22Rv1 (cell line): ENCODE results near the gene SUSD4.

Source experiments
- H3K27ac ChIP-seq: fragments of 450-650 bp; 2 replicates; pipeline ENCODE4 v1.5.1; 2017
- CTCF ChIP-seq: fragments of 450-650 bp; IDR thresholded peaks from 2 replicates; pipeline ENCODE4 v1.5.1; 2017; ENCODE audit warnings: mild to moderate bottlenecking
- ZFX ChIP-seq: fragments of 450-650 bp; IDR thresholded peaks from 2 replicates; pipeline ENCODE4 v1.6.1; 2017; ENCODE audit warnings: antibody characterized with exemption, borderline replicate concordance

SUSD4 gene

GRCh38 chr1:223308136-223308535 is 55.8 kb downstream of the SUSD4 start:
- no peak for TF ChIP-seq CTCF
- TF ChIP-seq ZFX = no peak

GRCh38 chr1:223307544-223307943 is 56.4 kb downstream of the SUSD4 start:
- TF ChIP-seq ZFX (no peak), CTCF (no peak)
- no peak overlapping the region for H3K27ac ChIP-seq

More at GRCh38 chr1:223308136-223308535, 55.8 kb downstream of the SUSD4 start:
- no peak overlapping the region for H3K27ac ChIP-seq

- H3K27ac ChIP-seq = no peak overlapping the region
- TF ChIP-seq ZFX (no peak), CTCF (no peak)
Observed at GRCh38 chr1:223304931-223305330, 59.0 kb downstream of the SUSD4 start.

GRCh38 chr1:223301371-223301770 is 62.6 kb downstream of the SUSD4 start:
- no peak for TF ChIP-seq ZFX
- no peak overlapping the region for H3K27ac ChIP-seq

DNA sequence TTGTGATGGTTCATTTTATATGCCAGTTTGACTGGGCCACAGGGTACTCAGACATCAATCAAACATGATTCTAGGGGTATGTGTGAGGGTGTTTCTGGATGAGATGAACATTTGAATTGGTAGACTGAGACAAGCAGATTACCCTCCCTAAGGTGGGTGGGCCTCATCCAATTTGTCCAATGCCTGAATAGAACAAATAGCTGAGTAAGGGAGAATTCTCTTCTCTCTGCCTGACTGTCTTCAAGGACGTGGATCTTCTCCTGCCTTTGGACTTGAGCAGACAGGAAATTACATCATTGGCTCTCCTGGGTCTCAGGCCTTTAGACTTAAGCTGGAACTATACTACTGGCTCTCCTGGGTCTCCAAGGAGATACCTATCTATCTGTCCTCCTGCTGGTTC is 64.4 kb downstream of the SUSD4 start:
- TF ChIP-seq ZFX (no peak), CTCF (no peak)
- no peak overlapping the region for H3K27ac ChIP-seq

DNA sequence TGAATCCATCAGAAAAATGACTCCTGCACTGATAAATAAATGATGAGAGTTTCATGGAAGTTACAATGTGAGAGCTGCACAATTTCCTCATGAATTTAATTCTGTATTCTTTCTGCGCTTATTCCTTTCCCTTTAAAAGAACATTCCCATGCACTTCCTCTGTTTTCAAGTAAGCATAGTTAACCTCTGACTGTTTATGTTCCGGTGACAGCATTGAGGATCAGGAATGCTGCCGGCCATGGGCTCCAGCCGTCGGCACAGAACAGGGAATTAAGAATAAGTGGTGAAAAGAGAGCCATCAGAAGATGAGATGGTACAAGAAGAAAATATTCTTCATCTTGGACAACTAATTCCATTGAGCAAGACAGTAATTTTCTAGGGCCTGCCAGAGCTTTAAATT is 65.3 kb downstream of the SUSD4 start:
- TF ChIP-seq CTCF (no peak), ZFX (no peak)

DNA sequence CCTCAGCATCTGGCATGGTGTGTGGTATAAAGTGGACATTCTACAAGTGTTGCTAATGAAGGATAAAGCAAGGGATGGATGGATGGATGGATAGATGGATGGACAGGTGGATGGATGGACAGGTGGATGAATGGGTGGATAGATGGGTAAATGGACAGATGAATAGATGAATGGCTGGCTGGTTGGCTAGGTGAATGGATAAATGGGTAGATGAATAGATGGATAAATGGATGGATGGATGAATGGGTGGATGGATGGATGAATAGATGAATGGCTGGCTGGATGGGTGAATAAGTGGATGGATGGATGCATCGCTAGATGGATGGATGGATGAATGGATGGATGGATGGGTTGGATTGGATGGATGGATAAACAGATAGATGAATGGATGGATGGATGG is 66.2 kb downstream of the SUSD4 start:
- TF ChIP-seq ZFX (no peak), CTCF (no peak)
- no peak overlapping the region for H3K27ac ChIP-seq

More for the DNA sequence above, 65.3 kb downstream of the SUSD4 start:
- no peak overlapping the region for H3K27ac ChIP-seq

GRCh38 chr1:223291796-223292195 is 72.2 kb downstream of the SUSD4 start:
- H3K27ac ChIP-seq = no peak overlapping the region
- TF ChIP-seq ZFX = no peak
- TF ChIP-seq CTCF = no peak
